ENCODE data around the gene ANAPC4.

DNA sequence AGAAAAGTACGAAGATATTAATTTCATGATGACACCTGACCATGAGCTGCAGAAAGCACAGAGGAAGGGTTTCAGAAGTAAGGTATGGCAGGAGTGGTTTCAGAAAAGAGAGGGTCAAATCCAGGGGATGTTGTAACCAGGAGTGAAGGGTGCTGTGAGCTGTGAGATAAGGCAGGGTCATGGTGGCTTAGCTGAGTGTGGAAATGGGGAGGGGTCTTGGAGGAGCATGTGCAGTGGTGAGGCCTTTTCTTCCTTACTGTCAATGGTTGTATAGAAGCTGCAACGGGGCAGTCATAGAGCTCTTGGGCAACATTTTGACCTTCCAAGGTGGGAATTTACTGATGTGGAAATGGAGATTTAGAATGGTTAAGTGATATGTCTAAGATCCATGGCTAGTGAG lies 2.5 kb downstream of the ANAPC4 start:
- TF ChIP-seq POLR2AphosphoS5 (IDR thresholded peaks at IDR 0.05) (no peak), EP300 (IDR thresholded peaks at IDR 0.05) (no peak), CTCF (IDR thresholded peaks at IDR 0.05) (no peak), POLR2A (IDR thresholded peaks at IDR 0.05) (no peak)
